Hindlimb muscle (tissue), 1 donor: ENCODE results near the gene ZNF600. TPM values are rescaled to one million over a fixed set of nuclear protein-coding genes. Genes with fewer than 3 reads are reported as not detected.
"Not testable (repeated sequence)": the region's sequence is repeated elsewhere in the genome, so short reads cannot be mapped to it uniquely, and the experiment has no call there.

Experiments
- DNase-seq: peaks from one replicate; pipeline ENCODE4 v3.0.0-alpha.2; 2013
- polyA plus RNA-seq: library from polyadenylated mRNA; unstranded; fragments of 120-200 nt; gene quantifications from one replicate; pipeline ENCODE4 v1.2.1, GENCODE V29; 2013; ENCODE audit not compliant: insufficient read length

The ZNF600 gene
- polyA plus RNA-seq: 3.1 TPM

- peak; percentile 60 for DNase-seq
Measured at GRCh38 chr19:52786464-52787354, at the start of gene ZNF600. TSS of gene ZNF600 (minus strand) at chr19:52786791. CDS start at chr19:52778888, 7,903 bp downstream.

GRCh38 chr19:52834289-52834688, 47.7 kb upstream of the ZNF600 start:
- not testable (repeated sequence) for DNase-seq

- not testable (repeated sequence) for DNase-seq
Measured at GRCh38 chr19:52833541-52833940, 47.0 kb upstream of the ZNF600 start.

GRCh38 chr19:52829866-52830265, 43.3 kb upstream of the ZNF600 start:
- DNase-seq: not testable (repeated sequence)

DNA sequence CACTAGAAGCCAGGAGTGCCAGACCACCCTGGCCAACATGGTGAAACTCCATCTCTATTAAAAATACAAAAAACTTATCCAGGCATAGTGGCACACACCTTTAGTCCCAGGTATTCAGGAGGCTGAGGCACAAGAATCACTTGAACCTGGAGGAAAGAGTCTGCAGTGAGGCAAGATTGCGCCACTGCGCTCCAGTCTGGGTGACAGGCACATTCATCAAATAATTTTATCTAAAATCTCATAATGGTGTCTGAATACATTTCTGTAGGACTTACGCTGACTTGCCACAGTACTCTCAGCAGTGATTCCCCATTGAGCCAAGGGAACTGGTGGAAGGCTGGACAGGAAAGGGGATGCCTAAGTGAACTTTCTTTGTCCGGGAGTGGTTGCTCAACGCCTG, 39.2 kb upstream of the ZNF600 start:
- DNase-seq: no peak

DNA sequence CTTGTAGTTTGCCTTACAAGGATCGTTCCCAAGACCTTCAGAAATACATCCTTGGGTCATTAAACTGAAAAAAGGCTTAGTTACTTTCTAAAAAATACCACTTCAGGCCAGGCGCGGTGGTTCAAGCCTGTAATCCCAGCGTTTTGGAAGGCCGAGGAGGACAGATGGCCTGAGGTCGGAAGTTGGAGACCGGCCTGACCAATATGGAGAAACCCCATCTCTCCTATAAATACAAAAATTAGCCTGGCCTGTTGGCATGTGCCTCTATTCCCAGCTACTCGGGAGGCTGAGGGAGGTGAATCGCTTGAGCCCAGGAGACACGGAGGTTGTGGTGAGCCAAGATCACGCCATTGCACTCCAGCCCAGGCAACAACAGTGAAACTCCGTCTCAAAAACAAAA, 37.1 kb upstream of the ZNF600 start:
- no peak for DNase-seq

DNA sequence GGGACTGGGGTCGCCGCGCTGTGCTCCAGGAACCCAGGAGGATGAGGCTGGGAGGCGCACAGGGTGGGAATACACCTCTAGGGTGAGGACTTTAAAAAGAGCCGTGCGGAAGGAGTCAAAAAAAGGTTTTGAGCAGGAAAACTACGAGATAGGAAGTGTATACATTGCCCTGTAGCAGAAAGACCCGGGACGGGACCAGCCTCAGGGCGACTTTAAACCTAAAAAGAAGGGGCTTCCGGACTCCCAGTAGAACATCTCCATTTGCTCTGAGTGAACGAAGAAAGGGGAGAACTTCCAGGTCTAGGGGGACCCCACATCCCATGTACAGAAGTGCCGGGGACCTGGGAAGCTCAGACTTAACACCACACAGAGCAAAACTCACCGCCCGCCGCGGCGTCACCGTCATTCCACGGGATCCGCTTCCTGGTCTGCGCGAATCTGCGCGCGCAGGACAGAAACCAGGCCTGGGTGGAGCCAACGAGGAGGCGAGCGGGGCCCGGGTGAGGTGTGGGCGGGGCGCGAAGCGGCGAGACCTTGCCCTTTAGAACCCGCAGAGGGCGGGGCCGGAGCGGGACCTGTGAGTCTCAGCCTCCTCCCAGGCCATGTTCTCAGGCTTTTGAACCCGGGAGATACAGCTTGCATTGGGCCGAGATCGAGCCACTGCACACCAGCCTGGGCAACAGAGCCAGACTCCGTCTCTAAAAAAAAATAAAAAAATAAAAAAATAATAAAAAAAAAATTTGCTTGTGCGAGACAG, 34.8 kb upstream of the ZNF600 start, which contains the start of gene ZNF28:
Gene ZNF28, minus strand, starts transcription at position 430 of the 757 bp plus-strand sequence. CDS start 3,675 bp downstream, outside the sequence.
- peak; percentile 8 for DNase-seq

- DNase-seq: not testable (repeated sequence)
Measured at GRCh38 chr19:52820472-52821203, 34.0 kb upstream of the ZNF600 start.

DNA sequence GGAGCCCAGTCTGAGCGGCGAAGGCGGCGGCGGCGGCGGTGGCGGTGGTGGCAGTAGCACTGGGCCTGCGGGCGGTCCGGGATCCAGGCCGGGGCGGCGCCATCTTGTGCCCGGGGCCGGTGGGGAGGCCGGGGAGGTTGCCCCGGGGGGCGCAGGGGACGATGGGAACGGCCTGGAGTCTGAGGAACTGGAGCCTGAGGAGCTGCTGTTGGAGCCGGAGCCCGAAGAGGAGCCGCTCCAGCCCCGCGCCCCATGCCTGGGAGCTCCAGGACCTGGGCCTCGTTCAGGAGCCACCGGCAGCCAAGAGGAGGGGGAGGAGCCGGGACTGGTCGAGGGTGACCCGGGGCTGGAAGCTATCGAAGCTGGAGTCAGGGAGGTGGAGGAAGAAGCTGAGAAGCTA, 23.2 kb upstream of the ZNF600 start:
- no peak for DNase-seq

DNA sequence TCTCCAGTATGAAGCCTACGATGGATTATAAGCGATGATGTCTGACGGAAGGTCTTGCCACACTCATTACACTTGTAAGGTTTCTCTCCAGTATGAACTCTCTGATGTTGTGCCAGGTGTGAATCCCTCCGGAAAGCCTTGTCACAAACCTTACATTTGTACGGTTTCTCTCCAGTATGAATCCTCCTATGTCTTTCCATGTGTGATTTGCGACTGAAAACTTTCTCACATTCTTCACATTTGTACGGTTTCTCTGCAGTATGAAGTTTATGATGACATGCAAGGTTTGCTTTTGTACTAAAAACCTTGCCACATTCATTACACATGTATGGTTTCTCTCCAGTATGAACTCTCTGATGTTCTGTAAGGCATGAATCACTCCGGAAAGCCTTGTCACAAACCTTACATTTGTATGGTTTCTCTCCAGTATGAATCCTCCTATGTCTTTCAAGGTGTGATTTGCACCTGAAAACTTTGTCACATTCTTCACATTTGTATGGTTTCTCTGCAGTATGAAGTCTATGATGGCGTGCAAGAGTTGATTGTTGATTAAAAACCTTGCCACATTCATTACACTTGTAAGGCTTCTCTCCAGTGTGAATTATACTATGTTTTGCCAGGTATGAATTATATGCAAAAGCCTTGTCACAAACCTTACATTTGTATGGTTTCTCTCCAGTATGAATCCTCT, 13.5 kb upstream of the ZNF600 start:
- not testable (repeated sequence) for DNase-seq

DNA sequence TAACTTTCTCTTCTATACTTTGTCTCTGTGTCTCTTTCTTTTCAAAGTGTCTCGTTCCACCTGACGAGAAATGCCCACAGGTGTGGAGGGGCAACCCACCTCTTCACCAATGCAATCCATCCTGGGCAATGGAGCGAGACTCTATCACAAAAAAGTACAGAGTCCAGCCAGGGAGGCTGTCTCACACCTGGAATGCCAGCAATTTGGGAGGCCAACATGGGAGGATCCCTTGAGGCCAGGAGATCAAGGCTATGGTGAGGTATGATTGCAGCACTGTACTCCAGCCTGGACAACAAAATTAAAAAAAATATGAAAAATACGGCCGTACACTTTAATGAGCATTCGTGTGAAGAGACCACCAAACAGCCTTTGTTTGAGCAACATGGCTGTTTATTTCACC, 2.8 kb upstream of the ZNF600 start:
- no peak for DNase-seq

GRCh38 chr19:52786078-52786463, 520 bp downstream of the ZNF600 start:
- no peak for DNase-seq

- DNase-seq: no peak
Measured at GRCh38 chr19:52785506-52785905, 1.1 kb downstream of the ZNF600 start.

DNA sequence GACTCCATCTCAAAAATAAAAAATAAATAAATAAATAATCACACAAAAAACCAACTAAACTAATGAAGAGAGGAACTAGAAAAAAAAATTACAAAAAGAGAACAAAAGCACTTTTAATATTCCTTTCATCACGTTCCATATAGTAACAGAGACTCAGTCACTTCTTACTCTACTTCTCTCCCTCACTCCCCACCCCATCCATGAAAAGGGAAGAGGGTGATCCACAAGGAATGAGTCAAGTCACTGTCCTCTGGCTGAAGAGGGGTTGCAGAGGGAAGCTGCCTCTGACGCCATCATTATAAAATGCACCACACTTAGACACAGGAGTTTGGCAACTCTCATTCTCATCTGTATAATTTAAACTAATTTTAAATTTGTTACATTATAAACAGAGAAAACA, 3.7 kb downstream of the ZNF600 start:
- not testable (repeated sequence) for DNase-seq

DNA sequence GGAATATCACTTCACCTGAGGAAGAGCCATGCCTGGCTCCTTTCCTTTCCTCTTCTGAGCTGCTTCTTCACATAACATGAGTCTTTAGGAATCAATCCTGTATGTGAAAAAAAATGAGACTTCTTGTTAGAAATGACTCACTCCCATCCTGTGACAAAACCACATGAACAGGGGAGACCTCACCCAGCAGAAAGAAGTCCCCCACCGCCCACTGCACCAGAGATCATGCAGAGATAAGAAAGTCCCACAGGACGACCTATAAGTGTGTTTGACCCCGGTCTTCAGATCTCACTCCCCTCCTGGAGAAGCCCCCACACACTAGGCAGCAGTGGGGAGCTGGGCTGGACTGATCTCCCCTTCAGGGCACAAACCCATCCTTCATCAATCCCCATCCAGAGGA, 7.8 kb downstream of the ZNF600 start:
- DNase-seq: no peak

GRCh38 chr19:52756447-52756846, 30.1 kb downstream of the ZNF600 start:
- DNase-seq: not testable (repeated sequence)

GRCh38 chr19:52749780-52750179, 36.8 kb downstream of the ZNF600 start:
- no peak for DNase-seq

DNA sequence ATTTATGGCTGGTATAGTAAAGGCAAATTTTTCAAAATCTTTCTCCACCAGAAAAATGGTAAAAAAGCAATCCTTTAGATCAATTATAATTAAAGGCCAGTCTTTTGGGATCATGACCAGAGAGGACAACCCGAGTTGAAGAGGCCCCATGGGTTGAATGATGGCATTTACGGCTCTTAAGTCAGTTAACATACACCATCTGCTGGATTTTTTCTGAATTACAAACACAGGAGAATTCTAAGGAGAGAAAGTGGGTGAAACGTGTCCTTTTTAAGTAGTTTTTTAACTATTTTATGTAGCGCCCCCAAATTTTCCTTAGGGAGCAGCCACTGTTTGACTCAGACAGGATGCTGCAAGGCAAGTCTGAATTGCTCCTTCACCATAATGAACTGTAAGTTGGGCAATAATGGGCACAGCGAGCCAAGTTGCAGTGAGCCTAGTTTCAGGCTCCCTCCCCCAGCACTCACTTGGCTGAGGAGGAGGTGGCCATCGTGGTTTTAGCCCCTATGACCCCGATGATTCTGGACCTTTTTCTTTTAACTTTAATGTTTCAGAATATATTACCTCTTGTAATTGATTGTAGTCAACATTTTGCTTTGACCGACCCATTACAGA, 38.1 kb downstream of the ZNF600 start:
- peak; percentile 11 for DNase-seq

DNA sequence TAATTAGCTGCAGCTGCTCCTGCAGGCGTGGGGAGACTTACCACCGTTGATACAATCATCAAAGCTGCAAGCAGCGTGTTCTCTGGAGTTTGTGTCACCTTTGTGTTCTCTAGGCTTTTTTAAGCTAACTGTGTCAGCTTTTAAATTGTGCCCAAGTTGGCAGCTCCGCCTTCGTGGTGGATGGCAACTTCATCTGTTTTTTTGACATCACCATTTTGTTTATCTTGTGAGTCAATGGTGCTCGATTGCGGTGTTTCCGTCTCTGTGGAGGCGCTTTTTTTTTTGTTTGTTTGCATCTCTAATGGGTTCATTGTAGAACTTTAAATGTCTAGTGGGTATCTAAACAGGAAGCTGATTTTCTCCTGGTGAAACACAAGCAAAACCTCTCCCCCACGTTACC, 40.7 kb downstream of the ZNF600 start:
- not testable (repeated sequence) for DNase-seq

- no peak for DNase-seq
Measured at GRCh38 chr19:52743091-52743490, 43.5 kb downstream of the ZNF600 start.

DNA sequence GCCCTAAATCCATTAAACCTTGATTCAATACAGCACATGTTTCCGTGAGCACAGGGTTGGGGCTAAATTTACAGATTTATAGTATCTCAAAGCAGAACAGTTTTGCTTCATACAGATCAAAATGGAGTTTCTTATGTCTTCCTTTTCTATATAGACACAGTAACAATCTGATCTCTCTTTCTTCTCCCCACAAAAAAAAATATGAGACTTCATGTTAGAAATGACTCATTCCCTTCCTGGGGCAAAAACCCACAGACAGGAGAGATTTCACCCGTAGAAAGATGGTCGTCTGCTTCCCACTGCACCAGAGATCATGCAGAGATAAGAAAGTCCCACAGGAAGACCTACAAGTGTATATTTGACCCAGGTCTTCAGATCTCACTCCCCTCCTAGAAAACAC, 44.1 kb downstream of the ZNF600 start:
- no peak for DNase-seq
